Kidney epithelial cell (primary cell): ENCODE data around the gene ZNF423. TPM values are rescaled to one million over a fixed set of nuclear protein-coding genes. Genes with fewer than 3 reads are reported as not detected.

Experiments
- DNase-seq: peaks from one replicate; pipeline ENCODE4 v3.0.0-alpha.2; 2010; ENCODE audit warnings: low read depth
- H3K27me3 ChIP-seq: 2 replicates; pipeline ENCODE4 v1.6.0; 2011; ENCODE audit warnings: low read length; ENCODE audit not compliant: control insufficient read depth, insufficient read depth
- H3K36me3 ChIP-seq: 2 replicates; pipeline ENCODE4 v1.5.1; 2011; ENCODE audit warnings: low read length; ENCODE audit not compliant: control insufficient read depth, insufficient read depth
- H3K4me3 ChIP-seq: 2 replicates; pipeline ENCODE4 v1.5.1; 2011; ENCODE audit warnings: low read depth, mild to moderate bottlenecking, control low read depth, low read length
- CTCF ChIP-seq: IDR thresholded peaks from 2 replicates; pipeline ENCODE4 v1.5.1; 2011; ENCODE audit warnings: mild to moderate bottlenecking, moderate library complexity, low read length, control low read depth, inconsistent platforms; ENCODE audit not compliant: insufficient read depth, poor library complexity, severe bottlenecking
- total RNA-seq: library from RNA; depleted of rRNA; stranded (reverse); fragments of >200 nt; gene quantifications from 2 replicates; pipeline ENCODE4 v1.2.3, GENCODE V29; 2015

The ZNF423 gene
- total RNA-seq, 1 donor from 2014 or later = 3.6 TPM

- peaks cover 6% of the 10 kb centered on the region for H3K27me3 ChIP-seq
- TF ChIP-seq CTCF = no peak
- H3K4me3 ChIP-seq = no peak overlapping the region
- no peak for DNase-seq
- no peaks in the 10 kb centered on the region for H3K36me3 ChIP-seq
Measured at GRCh38 chr16:49478616-49479015, 377.3 kb downstream of the ZNF423 start.

GRCh38 chr16:49478107-49478506 lies 377.8 kb downstream of the ZNF423 start:
- DNase-seq = no peak
- H3K36me3 ChIP-seq = no peaks in the 10 kb centered on the region
- no peak for TF ChIP-seq CTCF
- H3K27me3 ChIP-seq = peaks cover 6% of the 10 kb centered on the region
- no peak overlapping the region for H3K4me3 ChIP-seq

- Histone ChIP-seq H3K36me3 (no peaks in the 10 kb centered on the region), H3K27me3 (peaks cover 2% of the 10 kb centered on the region), H3K4me3 (no peak overlapping the region)
- TF ChIP-seq CTCF = no peak
- no peak for DNase-seq
Measured at GRCh38 chr16:49477250-49477895, 378.5 kb downstream of the ZNF423 start.

- DNase-seq = no peak
- H3K4me3 ChIP-seq = no peak overlapping the region
- no peak for TF ChIP-seq CTCF
- H3K27me3 ChIP-seq = peaks cover 2% of the 10 kb centered on the region
- H3K36me3 ChIP-seq = no peaks in the 10 kb centered on the region
Measured at GRCh38 chr16:49474741-49475140, 381.2 kb downstream of the ZNF423 start.

GRCh38 chr16:49473773-49474172 lies 382.1 kb downstream of the ZNF423 start:
- DNase-seq = no peak
- no peak for TF ChIP-seq CTCF
- peaks cover 2% of the 10 kb centered on the region for H3K27me3 ChIP-seq
- H3K4me3 ChIP-seq = no peak overlapping the region
- H3K36me3 ChIP-seq = no peaks in the 10 kb centered on the region

- no peaks in the 10 kb centered on the region for H3K36me3 ChIP-seq
- H3K4me3 ChIP-seq = no peak overlapping the region
- no peak for TF ChIP-seq CTCF
- peaks cover 2% of the 10 kb centered on the region for H3K27me3 ChIP-seq
- no peak for DNase-seq
Measured at GRCh38 chr16:49473131-49473530, 382.8 kb downstream of the ZNF423 start.
